ENCODE results near the gene PKNOX2. TPM values are rescaled to one million over a fixed set of nuclear protein-coding genes. Genes with fewer than 3 reads are reported as not detected.
A peak's percentile ranks its signal among the peaks of the same experiment; 100 is the strongest.

PKNOX2 gene, protein sequence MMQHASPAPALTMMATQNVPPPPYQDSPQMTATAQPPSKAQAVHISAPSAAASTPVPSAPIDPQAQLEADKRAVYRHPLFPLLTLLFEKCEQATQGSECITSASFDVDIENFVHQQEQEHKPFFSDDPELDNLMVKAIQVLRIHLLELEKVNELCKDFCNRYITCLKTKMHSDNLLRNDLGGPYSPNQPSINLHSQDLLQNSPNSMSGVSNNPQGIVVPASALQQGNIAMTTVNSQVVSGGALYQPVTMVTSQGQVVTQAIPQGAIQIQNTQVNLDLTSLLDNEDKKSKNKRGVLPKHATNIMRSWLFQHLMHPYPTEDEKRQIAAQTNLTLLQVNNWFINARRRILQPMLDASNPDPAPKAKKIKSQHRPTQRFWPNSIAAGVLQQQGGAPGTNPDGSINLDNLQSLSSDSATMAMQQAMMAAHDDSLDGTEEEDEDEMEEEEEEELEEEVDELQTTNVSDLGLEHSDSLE
- total RNA-seq: not detected

- Mint-ChIP-seq H3K36me3 (no peaks in the 10 kb centered on the region), H3K4me1 (peaks cover 16% of the 10 kb centered on the region), H3K9me3 (no peaks in the 10 kb centered on the region), H3K27ac (no peak within 1 kb of the TSS), H3K4me3 (peak within 1 kb of the TSS; percentile 93), H3K27me3 (peaks cover 78% of the 10 kb centered on the region)
- peak; percentile 72 for DNase-seq
These were observed at the start of gene PKNOX2 for GRCh38 chr11:125164422-125165110. Gene PKNOX2, plus strand, starts transcription at chr11:125164751. Its CDS starts 186,555 bp downstream, at chr11:125351306.

DNA sequence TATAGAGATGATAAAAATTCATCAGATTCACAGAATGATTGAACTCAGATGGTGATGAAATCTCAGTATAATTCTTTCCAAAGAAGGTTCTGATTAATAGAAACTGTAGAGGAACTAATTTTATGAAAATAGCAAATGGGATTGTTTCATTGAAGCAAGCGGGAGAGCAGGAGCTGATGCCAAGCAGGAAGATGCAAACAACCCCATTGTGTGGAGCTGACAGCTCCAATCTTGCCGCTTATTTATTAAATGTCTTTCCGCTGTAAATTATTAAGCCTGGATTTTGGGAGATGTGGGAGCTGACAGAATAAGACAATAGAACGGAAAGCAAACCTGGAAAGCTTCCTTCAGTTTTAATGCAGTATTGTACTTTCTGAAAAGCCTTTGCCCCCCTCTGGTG lies 47.1 kb upstream of the PKNOX2 start:
- Mint-ChIP-seq H3K36me3 (no peaks in the 10 kb centered on the region), H3K27ac (no peak overlapping the region), H3K4me1 (peaks cover under 1% of the 10 kb centered on the region), H3K4me3 (no peak overlapping the region), H3K27me3 (peaks cover 30% of the 10 kb centered on the region), H3K9me3 (peaks cover under 1% of the 10 kb centered on the region)
- DNase-seq: no peak

GRCh38 chr11:125123194-125123946 lies 41.2 kb upstream of the PKNOX2 start:
- H3K4me3 Mint-ChIP-seq: no peak overlapping the region
- H3K27ac Mint-ChIP-seq: no peak overlapping the region
- no peaks in the 10 kb centered on the region for H3K36me3 Mint-ChIP-seq
- H3K27me3 Mint-ChIP-seq: peaks cover 41% of the 10 kb centered on the region
- DNase-seq: no peak
- no peaks in the 10 kb centered on the region for H3K4me1 Mint-ChIP-seq
- H3K9me3 Mint-ChIP-seq: no peaks in the 10 kb centered on the region

- Mint-ChIP-seq H3K27ac (no peak overlapping the region), H3K4me3 (no peak overlapping the region), H3K27me3 (peaks cover 42% of the 10 kb centered on the region), H3K4me1 (no peaks in the 10 kb centered on the region), H3K9me3 (no peaks in the 10 kb centered on the region), H3K36me3 (no peaks in the 10 kb centered on the region)
- DNase-seq: peak; percentile 28
These were observed 40.5 kb upstream of the PKNOX2 start for GRCh38 chr11:125123947-125124617.

DNA sequence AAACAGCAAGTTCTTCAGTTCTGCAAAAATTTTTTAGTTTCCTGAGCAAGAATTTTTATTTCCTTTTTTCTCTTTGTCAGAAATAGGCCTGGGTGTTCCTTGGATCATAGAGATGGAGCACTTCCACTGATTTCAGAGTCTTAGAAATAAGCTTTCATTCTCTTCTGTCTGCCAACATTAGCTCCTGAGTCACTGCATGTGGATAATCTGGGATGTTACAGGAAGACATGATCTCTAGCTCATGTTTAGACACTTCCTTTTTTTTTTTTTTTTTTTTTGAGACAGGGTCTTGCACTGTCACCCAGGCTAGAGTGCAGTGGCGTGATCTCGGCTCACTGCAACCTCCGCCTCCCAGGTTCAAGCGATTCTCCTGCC lies 39.9 kb upstream of the PKNOX2 start:
- Mint-ChIP-seq H3K9me3 (no peaks in the 10 kb centered on the region), H3K27ac (no peak overlapping the region), H3K4me3 (no peak overlapping the region), H3K36me3 (no peaks in the 10 kb centered on the region), H3K4me1 (no peaks in the 10 kb centered on the region), H3K27me3 (peaks cover 47% of the 10 kb centered on the region)
- DNase-seq: no peak

GRCh38 chr11:125128450-125128849 lies 36.1 kb upstream of the PKNOX2 start:
- Mint-ChIP-seq H3K27ac (no peak overlapping the region), H3K9me3 (no peaks in the 10 kb centered on the region), H3K4me3 (no peak overlapping the region), H3K4me1 (no peaks in the 10 kb centered on the region), H3K36me3 (no peaks in the 10 kb centered on the region), H3K27me3 (peaks cover 56% of the 10 kb centered on the region)
- DNase-seq: no peak

DNA sequence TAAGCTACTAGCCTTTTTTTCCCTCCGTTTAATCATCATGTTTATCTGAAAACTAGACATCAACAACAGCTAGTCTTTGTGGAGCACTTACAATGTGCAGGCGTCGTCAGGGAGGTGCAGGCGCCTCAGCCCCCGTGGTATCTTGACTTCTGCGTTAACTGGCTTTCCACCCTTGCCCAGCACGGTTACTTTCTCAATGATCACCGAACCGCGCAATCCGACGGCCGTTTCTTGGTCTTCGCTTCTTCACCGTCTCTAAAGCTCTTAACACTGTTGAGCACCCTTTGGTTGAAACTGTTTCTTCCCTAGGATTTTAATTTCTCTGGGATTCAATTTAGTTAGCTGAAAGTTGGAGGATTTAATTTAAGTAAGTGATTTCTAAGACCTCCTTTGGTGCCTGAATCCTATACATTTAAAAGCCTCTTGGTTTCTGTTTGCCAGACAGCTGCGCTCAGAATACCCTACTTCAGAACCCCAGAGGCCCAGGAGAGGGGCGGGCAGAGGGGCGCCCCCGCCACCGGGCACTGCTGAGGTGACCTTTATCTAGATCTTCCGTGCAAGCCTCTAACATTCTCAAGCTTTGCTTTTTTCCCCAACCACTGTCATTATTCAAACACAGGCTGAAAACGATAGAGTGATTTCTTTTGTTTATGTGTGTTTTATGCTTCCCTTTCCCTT lies 35.1 kb upstream of the PKNOX2 start:
- no peak for DNase-seq
- Mint-ChIP-seq H3K27me3 (peaks cover 59% of the 10 kb centered on the region), H3K9me3 (no peaks in the 10 kb centered on the region), H3K27ac (peak overlapping the region; percentile 47), H3K4me3 (no peak overlapping the region), H3K4me1 (no peaks in the 10 kb centered on the region), H3K36me3 (no peaks in the 10 kb centered on the region)

- DNase-seq: no peak
- H3K4me1 Mint-ChIP-seq: no peaks in the 10 kb centered on the region
- no peak overlapping the region for H3K27ac Mint-ChIP-seq
- H3K9me3 Mint-ChIP-seq: no peaks in the 10 kb centered on the region
- H3K27me3 Mint-ChIP-seq: peaks cover 60% of the 10 kb centered on the region
- no peaks in the 10 kb centered on the region for H3K36me3 Mint-ChIP-seq
- no peak overlapping the region for H3K4me3 Mint-ChIP-seq
These were observed 32.5 kb upstream of the PKNOX2 start for GRCh38 chr11:125132071-125132470.

GRCh38 chr11:125132596-125132995 lies 32.0 kb upstream of the PKNOX2 start:
- DNase-seq: no peak
- Mint-ChIP-seq H3K4me1 (no peaks in the 10 kb centered on the region), H3K9me3 (no peaks in the 10 kb centered on the region), H3K27ac (no peak overlapping the region), H3K36me3 (no peaks in the 10 kb centered on the region), H3K27me3 (peaks cover 55% of the 10 kb centered on the region), H3K4me3 (no peak overlapping the region)

DNA sequence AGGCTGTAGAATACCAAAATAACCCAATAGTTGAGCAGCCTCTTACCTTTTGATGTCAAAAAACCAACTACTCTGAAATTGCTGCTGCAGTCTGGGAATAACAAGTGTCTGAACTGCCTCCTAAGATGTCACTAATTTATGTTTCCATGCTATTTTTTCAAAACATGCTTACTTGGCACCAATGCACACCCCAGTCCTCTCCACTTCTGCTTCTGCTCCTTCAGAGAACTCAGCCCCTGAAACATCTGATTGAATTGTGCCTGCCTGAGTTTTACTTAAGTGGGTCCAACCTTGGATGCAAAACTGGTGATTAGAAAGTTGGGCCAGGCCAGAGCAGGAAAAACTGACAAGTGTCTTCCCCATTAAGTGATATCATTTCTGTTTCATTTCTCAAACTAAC lies 28.6 kb upstream of the PKNOX2 start:
- Mint-ChIP-seq H3K36me3 (no peaks in the 10 kb centered on the region), H3K4me3 (no peak overlapping the region), H3K4me1 (no peaks in the 10 kb centered on the region), H3K27ac (no peak overlapping the region), H3K27me3 (peaks cover 52% of the 10 kb centered on the region), H3K9me3 (no peaks in the 10 kb centered on the region)
- no peak for DNase-seq

GRCh38 chr11:125138966-125139365 lies 25.6 kb upstream of the PKNOX2 start:
- Mint-ChIP-seq H3K4me1 (peaks cover 2% of the 10 kb centered on the region), H3K9me3 (no peaks in the 10 kb centered on the region), H3K36me3 (no peaks in the 10 kb centered on the region), H3K27ac (no peak overlapping the region), H3K27me3 (peaks cover 56% of the 10 kb centered on the region), H3K4me3 (no peak overlapping the region)
- DNase-seq: no peak

- no peak overlapping the region for H3K27ac Mint-ChIP-seq
- H3K9me3 Mint-ChIP-seq: no peaks in the 10 kb centered on the region
- no peak for DNase-seq
- no peaks in the 10 kb centered on the region for H3K36me3 Mint-ChIP-seq
- peaks cover 50% of the 10 kb centered on the region for H3K27me3 Mint-ChIP-seq
- H3K4me1 Mint-ChIP-seq: peaks cover 2% of the 10 kb centered on the region
- H3K4me3 Mint-ChIP-seq: no peak overlapping the region
These were observed 24.8 kb upstream of the PKNOX2 start for GRCh38 chr11:125139778-125140177.

DNA sequence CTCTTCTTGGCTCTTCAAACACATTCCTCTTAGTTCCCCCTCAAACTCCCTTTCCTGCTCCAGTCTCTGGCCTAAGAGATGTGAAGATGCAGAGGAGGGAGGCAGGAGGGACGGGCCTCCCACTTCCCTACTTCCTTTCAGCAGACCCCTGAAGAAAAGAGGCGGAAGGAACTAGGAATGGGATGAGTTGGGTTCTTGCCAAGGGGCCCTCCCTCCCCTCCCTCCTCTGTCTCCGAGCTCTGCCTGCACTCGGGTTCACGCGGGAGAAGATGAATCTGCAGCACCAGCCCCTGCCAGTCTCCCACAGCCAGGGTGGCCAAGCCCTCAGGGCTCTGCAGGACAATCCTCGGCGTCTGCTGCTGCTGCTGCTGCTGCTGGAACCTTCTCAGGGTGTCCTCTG lies 24.3 kb upstream of the PKNOX2 start:
- Mint-ChIP-seq H3K27me3 (peaks cover 47% of the 10 kb centered on the region), H3K36me3 (no peaks in the 10 kb centered on the region), H3K4me3 (no peak overlapping the region), H3K4me1 (peaks cover 2% of the 10 kb centered on the region), H3K9me3 (no peaks in the 10 kb centered on the region), H3K27ac (no peak overlapping the region)
- DNase-seq: no peak

- no peak overlapping the region for H3K27ac Mint-ChIP-seq
- peaks cover 2% of the 10 kb centered on the region for H3K4me1 Mint-ChIP-seq
- no peak overlapping the region for H3K4me3 Mint-ChIP-seq
- H3K36me3 Mint-ChIP-seq: no peaks in the 10 kb centered on the region
- H3K9me3 Mint-ChIP-seq: no peaks in the 10 kb centered on the region
- H3K27me3 Mint-ChIP-seq: peaks cover 47% of the 10 kb centered on the region
- no peak for DNase-seq
These were observed 23.4 kb upstream of the PKNOX2 start for GRCh38 chr11:125141178-125141577.

All from activated naive CD8-positive, alpha-beta T cell treated with anti-CD3 and anti-CD28 coated beads for 36 hours (primary cell).